Astrocyte (in vitro differentiated cells and primary cell): ENCODE data around the gene C11orf71.

Experiments
- EZH2 ChIP-seq: IDR thresholded peaks from 2 replicates; pipeline ENCODE4 v1.6.1; 2012; ENCODE audit warnings: mild to moderate bottlenecking, low read length, inconsistent platforms; ENCODE audit not compliant: insufficient read depth
- TF ChIP-seq, protein P1 (sequence below): IDR thresholded peaks from 2 replicates; pipeline ENCODE4 v1.5.1; 2011; ENCODE audit warnings: low read depth, mild to moderate bottlenecking, inconsistent platforms, low read length, moderate library complexity; ENCODE audit not compliant: insufficient read depth

DNA sequence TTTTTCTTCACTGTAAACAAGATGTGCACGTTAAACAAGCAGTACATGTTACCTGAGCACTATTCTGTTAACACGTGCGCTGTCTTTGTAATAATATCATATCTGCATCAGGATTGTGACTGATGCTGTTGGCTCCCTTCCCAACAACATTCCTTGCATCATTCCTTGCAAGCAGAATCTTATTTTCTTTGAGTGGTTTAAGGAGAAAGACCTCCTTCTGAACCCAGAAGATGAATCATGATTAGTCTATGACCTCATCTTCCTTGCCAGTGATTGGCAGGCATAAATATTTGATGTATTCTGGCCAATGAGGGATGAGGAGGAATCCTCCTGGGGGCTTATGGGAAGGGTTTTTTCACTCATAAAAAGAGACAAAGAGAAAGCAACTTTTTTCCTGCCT is 46.2 kb downstream of the C11orf71 start:
- TF ChIP-seq, protein P1, sequence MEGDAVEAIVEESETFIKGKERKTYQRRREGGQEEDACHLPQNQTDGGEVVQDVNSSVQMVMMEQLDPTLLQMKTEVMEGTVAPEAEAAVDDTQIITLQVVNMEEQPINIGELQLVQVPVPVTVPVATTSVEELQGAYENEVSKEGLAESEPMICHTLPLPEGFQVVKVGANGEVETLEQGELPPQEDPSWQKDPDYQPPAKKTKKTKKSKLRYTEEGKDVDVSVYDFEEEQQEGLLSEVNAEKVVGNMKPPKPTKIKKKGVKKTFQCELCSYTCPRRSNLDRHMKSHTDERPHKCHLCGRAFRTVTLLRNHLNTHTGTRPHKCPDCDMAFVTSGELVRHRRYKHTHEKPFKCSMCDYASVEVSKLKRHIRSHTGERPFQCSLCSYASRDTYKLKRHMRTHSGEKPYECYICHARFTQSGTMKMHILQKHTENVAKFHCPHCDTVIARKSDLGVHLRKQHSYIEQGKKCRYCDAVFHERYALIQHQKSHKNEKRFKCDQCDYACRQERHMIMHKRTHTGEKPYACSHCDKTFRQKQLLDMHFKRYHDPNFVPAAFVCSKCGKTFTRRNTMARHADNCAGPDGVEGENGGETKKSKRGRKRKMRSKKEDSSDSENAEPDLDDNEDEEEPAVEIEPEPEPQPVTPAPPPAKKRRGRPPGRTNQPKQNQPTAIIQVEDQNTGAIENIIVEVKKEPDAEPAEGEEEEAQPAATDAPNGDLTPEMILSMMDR: no peak
- TF ChIP-seq EZH2: no peak
